Panc1 (cell line): ENCODE data around the gene ADGRD1. TPM values are rescaled to one million over a fixed set of nuclear protein-coding genes. Genes with fewer than 3 reads are reported as not detected.

Experiments
- ATAC-seq: fragments of 200-7000 bp; cut with Tn5 transposase; 2 replicates; pipeline ENCODE4 v1.9.1; 2020; ENCODE audit warnings: mild to moderate bottlenecking, moderate library complexity
- BruUV-seq: library from RNA; stranded (reverse); fragments of 400-500 nt; replicated peaks from 2 replicates; lab custom pipeline; 2021; lab: Mats Ljungman, UMichigan
- CTCF ChIA-PET: fragments of 300-600 bp; sonication (Branson Sonifier 250); formaldehyde crosslinking; loops from one replicate; lab custom pipeline; 2022; ENCODE audit warnings: antibody characterized with exemption; lab: Charles Lee
- POLR2A ChIA-PET: fragments of 300-600 bp; sonication (Branson Sonifier 250); formaldehyde crosslinking; loops from one replicate; lab custom pipeline; 2022; ENCODE audit warnings: antibody characterized with exemption; lab: Charles Lee
- DNase-seq: peaks from one replicate; pipeline ENCODE4 v3.0.0-alpha.2; 2010; ENCODE audit warnings: low read depth, low spot score
- H3K27ac ChIP-seq: 2 replicates; pipeline ENCODE4 v1.5.1; 2011; ENCODE audit warnings: mild to moderate bottlenecking, low read length, inconsistent platforms
- H3K27me3 ChIP-seq: fragments of 200-500 bp; sonication (Bioruptor generic); 2 replicates; pipeline ENCODE4 v1.6.0; 2014; ENCODE audit warnings: low read length, inconsistent platforms; ENCODE audit not compliant: control insufficient read depth, insufficient read depth
- H3K36me3 ChIP-seq: fragments of 200-500 bp; sonication (Bioruptor generic); 2 replicates; pipeline ENCODE4 v1.5.1; 2014; ENCODE audit warnings: inconsistent platforms, mild to moderate bottlenecking, low read length, moderate library complexity; ENCODE audit not compliant: control insufficient read depth, insufficient read depth
- H3K4me1 ChIP-seq: 2 replicates; pipeline ENCODE4 v1.5.1; 2011; ENCODE audit warnings: inconsistent platforms, mild to moderate bottlenecking, low read length, moderate library complexity; ENCODE audit not compliant: control insufficient read depth, insufficient read depth
- H3K4me3 ChIP-seq, 2 experiments: 2 replicates each; pipeline ENCODE4 v1.5.1; 2011 to 2012; ENCODE audit warnings: low read depth in 2 of 2, low read length in 2 of 2, mild to moderate bottlenecking in 2 of 2, inconsistent platforms in 1 of 2, moderate library complexity in 1 of 2
- H3K9me3 ChIP-seq: fragments of 200-500 bp; sonication (Bioruptor generic); 2 replicates; pipeline ENCODE4 v1.5.1; 2014; ENCODE audit warnings: low read depth, mild to moderate bottlenecking, inconsistent platforms, low read length, moderate library complexity; ENCODE audit not compliant: control insufficient read depth, insufficient read depth
- CTCF ChIP-seq: fragments of 450-650 bp; IDR thresholded peaks from 2 replicates; pipeline ENCODE4 v1.5.1; 2017; ENCODE audit warnings: mild to moderate bottlenecking
- POLR2AphosphoS5 ChIP-seq: IDR thresholded peaks from 2 replicates; pipeline ENCODE4 v1.6.1; 2012; ENCODE audit warnings: mild to moderate bottlenecking, low read depth, low read length, moderate library complexity
- REST ChIP-seq, 2 experiments: IDR thresholded peaks; 2 replicates each; pipeline ENCODE4 v1.6.1; 2011 to 2012; ENCODE audit warnings: low read depth in 2 of 2, control low read depth in 1 of 2, low read length in 1 of 2, mild to moderate bottlenecking in 1 of 2, moderate library complexity in 1 of 2; ENCODE audit not compliant: insufficient read depth in 1 of 2
- SIN3A ChIP-seq: IDR thresholded peaks from 2 replicates; pipeline ENCODE4 v1.6.1; 2012; ENCODE audit warnings: low read depth, mild to moderate bottlenecking, low read length, moderate library complexity, borderline replicate concordance; ENCODE audit not compliant: insufficient read depth
- TCF7L2 ChIP-seq: IDR thresholded peaks from 2 replicates; pipeline ENCODE4 v1.6.1; 2011; ENCODE audit warnings: mild to moderate bottlenecking, low read depth, low read length, inconsistent platforms
- in situ Hi-C: cut with HindIII; loops from 2 replicates; pipeline ENCODE4 v1.10.0; 2016; ENCODE audit warnings: low sequenced_read_pairs, low pct_unique_long_range_greater_than_20kb
- intact Hi-C: fragments of 100-400 bp; cut with micrococcal nuclease; formaldehyde crosslinking; loops from one replicate; pipeline ENCODE4 v1.10.0; 2022; ENCODE audit not compliant: unreplicated experiment
- total RNA-seq: library from RNA; stranded (reverse); gene quantifications from one replicate; pipeline ENCODE4 v1.2.1, GENCODE V29; 2021; ENCODE audit not compliant: unreplicated experiment

The ADGRD1 gene
- total RNA-seq, 1 experiment from 2014 or later: 0.21 TPM

GRCh38 chr12:131189781-131190180, 236.1 kb downstream of the ADGRD1 start:
- no peaks in the 10 kb centered on the region for H3K4me1 ChIP-seq
- in situ Hi-C loops: no loop called here
- POLR2A ChIA-PET: no interaction called here
- CTCF ChIA-PET: no interaction called here
- intact Hi-C loops: no loop called here
- ATAC-seq: no peak
- peaks cover 2% of the 10 kb centered on the region for H3K27me3 ChIP-seq
- no peak overlapping the region for H3K4me3 ChIP-seq
- BruUV-seq: no TSS peak
- no peaks in the 10 kb centered on the region for H3K36me3 ChIP-seq
- no peaks in the 10 kb centered on the region for H3K9me3 ChIP-seq
- no peak overlapping the region for H3K27ac ChIP-seq
- TF ChIP-seq POLR2AphosphoS5 (no peak), SIN3A (no peak), REST (IDR thresholded peaks at IDR 0.05; ENCODE audit: insufficient read depth in 1 of 2, low read depth in 2 of 2, low read length in 1 of 2) (no peak), CTCF (no peak), TCF7L2 (no peak)
- DNase-seq: no peak

- Histone ChIP-seq H3K9me3 (no peaks in the 10 kb centered on the region), H3K27ac (no peak overlapping the region), H3K4me1 (no peaks in the 10 kb centered on the region), H3K36me3 (no peaks in the 10 kb centered on the region), H3K4me3 (no peak overlapping the region), H3K27me3 (peaks cover 2% of the 10 kb centered on the region; the same call in 1 of the 2 replicates)
- BruUV-seq: no TSS peak
- TF ChIP-seq POLR2AphosphoS5 (no peak), REST (IDR thresholded peaks at IDR 0.05; ENCODE audit: insufficient read depth in 1 of 2, low read depth in 2 of 2, low read length in 1 of 2) (no peak), SIN3A (no peak), CTCF (no peak), TCF7L2 (no peak)
- intact Hi-C loops (no loop called here), in situ Hi-C loops (no loop called here)
- ChIA-PET POLR2A (no interaction called here), CTCF (no interaction called here)
- ATAC-seq (no peak), DNase-seq (no peak)
These were observed 237.3 kb downstream of the ADGRD1 start for GRCh38 chr12:131190965-131191364.

Other genes with a start within 250 kb of the ADGRD1 start
- not detected for gene RIMBP2, start 237.6 kb upstream of the ADGRD1 start, total RNA-seq
- 34.0 TPM for gene STX2, start 114.7 kb upstream of the ADGRD1 start, total RNA-seq
- 1,193 TPM for gene RAN, start 81.8 kb upstream of the ADGRD1 start, total RNA-seq